ENCODE data around the gene LIPE.

The LIPE gene

GRCh38 chr19:42378225-42379215, 48.7 kb downstream of the LIPE start:
- no peak for DNase-seq

- DNase-seq, result no peak
Measured at GRCh38 chr19:42376177-42376555, 51.0 kb downstream of the LIPE start.

- DNase-seq, result no peak
Measured at GRCh38 chr19:42375415-42376176, 51.6 kb downstream of the LIPE start.

GRCh38 chr19:42374826-42375376, 52.3 kb downstream of the LIPE start:
- DNase-seq, result no peak

- DNase-seq, result no peak
Measured at GRCh38 chr19:42370626-42371175, 56.5 kb downstream of the LIPE start.

- DNase-seq, result no peak
Measured at GRCh38 chr19:42370068-42370520, 57.1 kb downstream of the LIPE start.

- DNase-seq, result no peak
Measured at GRCh38 chr19:42369433-42370067, 57.6 kb downstream of the LIPE start.

GRCh38 chr19:42368765-42369164, 58.4 kb downstream of the LIPE start:
- DNase-seq, result no peak

- no peak for DNase-seq
Measured at GRCh38 chr19:42368360-42368759, 58.8 kb downstream of the LIPE start.

- DNase-seq, result no peak
Measured at GRCh38 chr19:42367929-42368328, 59.3 kb downstream of the LIPE start.

GRCh38 chr19:42366673-42367072, 60.5 kb downstream of the LIPE start:
- DNase-seq, result no peak

- DNase-seq, result no peak
Measured at GRCh38 chr19:42363614-42364346, 63.4 kb downstream of the LIPE start.

GRCh38 chr19:42362891-42363440, 64.2 kb downstream of the LIPE start:
- no peak for DNase-seq

- DNase-seq, result no peak
Measured at GRCh38 chr19:42362342-42362741, 64.8 kb downstream of the LIPE start.

GRCh38 chr19:42361545-42361910, 65.7 kb downstream of the LIPE start:
- no peak for DNase-seq

- DNase-seq, result no peak
Measured at GRCh38 chr19:42360787-42361544, 66.2 kb downstream of the LIPE start.

GRCh38 chr19:42357290-42357689, 69.9 kb downstream of the LIPE start:
- DNase-seq, result no peak

- DNase-seq, result no peak
Measured at GRCh38 chr19:42356686-42357085, 70.5 kb downstream of the LIPE start.

- no peak for DNase-seq
Measured at GRCh38 chr19:42355896-42356295, 71.3 kb downstream of the LIPE start.

- DNase-seq, result no peak
Measured at GRCh38 chr19:42353341-42354015, 73.7 kb downstream of the LIPE start.
